Stimulated activated CD4-positive, alpha-beta T cell treated with anti-CD3 and anti-CD28 coated beads, Interleukin-12 subunit alpha, Interleukin-12 subunit beta, amount 100 ng/mL, for 4 hours (primary cell): Measurements from ENCODE around the gene NPIPA8.
"Not testable (repeated sequence)": the region's sequence is repeated elsewhere in the genome, so short reads cannot be mapped to it uniquely, and the experiment has no call there.

Experiments used
- DNase-seq: peaks from one replicate; pipeline ENCODE4 v3.0.0-alpha.2; 2020

The NPIPA8 gene

GRCh38 chr16:18336636-18337035 lies at the start of gene NPIPA8:
NPIPA8 (minus strand) TSS chr16:18336736; CDS start chr16:18332662, 4,074 bp downstream.
- DNase-seq: not testable (repeated sequence)

GRCh38 chr16:18385285-18385684 lies 48.7 kb upstream of the NPIPA8 start:
- DNase-seq: not testable (repeated sequence)

- not testable (repeated sequence) for DNase-seq
These were observed 48.3 kb upstream of the NPIPA8 start for GRCh38 chr16:18384869-18385268.

GRCh38 chr16:18384098-18384636 lies 47.6 kb upstream of the NPIPA8 start:
- not testable (repeated sequence) for DNase-seq

- DNase-seq: not testable (repeated sequence)
These were observed 46.2 kb upstream of the NPIPA8 start for GRCh38 chr16:18382696-18383095.

GRCh38 chr16:18347742-18348141 lies 11.2 kb upstream of the NPIPA8 start:
- not testable (repeated sequence) for DNase-seq

- DNase-seq: not testable (repeated sequence)
These were observed 10.5 kb upstream of the NPIPA8 start for GRCh38 chr16:18346993-18347392.

- not testable (repeated sequence) for DNase-seq
These were observed 8.1 kb upstream of the NPIPA8 start for GRCh38 chr16:18344634-18345033.

GRCh38 chr16:18341986-18342385 lies 5.5 kb upstream of the NPIPA8 start:
- not testable (repeated sequence) for DNase-seq

- DNase-seq: not testable (repeated sequence)
These were observed 5.0 kb upstream of the NPIPA8 start for GRCh38 chr16:18341417-18341960.

GRCh38 chr16:18339210-18339609 lies 2.7 kb upstream of the NPIPA8 start:
- DNase-seq: not testable (repeated sequence)

GRCh38 chr16:18311811-18312210 lies 24.7 kb downstream of the NPIPA8 start:
- not testable (repeated sequence) for DNase-seq

GRCh38 chr16:18309159-18309558 lies 27.4 kb downstream of the NPIPA8 start:
- DNase-seq: not testable (repeated sequence)

- not testable (repeated sequence) for DNase-seq
These were observed 29.3 kb downstream of the NPIPA8 start for GRCh38 chr16:18307241-18307640.

- DNase-seq: not testable (repeated sequence)
These were observed 30.5 kb downstream of the NPIPA8 start for GRCh38 chr16:18306066-18306465.

GRCh38 chr16:18303059-18303706 lies 33.4 kb downstream of the NPIPA8 start:
- DNase-seq: not testable (repeated sequence)

GRCh38 chr16:18297714-18298113 lies 38.8 kb downstream of the NPIPA8 start:
- not testable (repeated sequence) for DNase-seq

GRCh38 chr16:18296931-18297330 lies 39.6 kb downstream of the NPIPA8 start:
- DNase-seq: not testable (repeated sequence)

GRCh38 chr16:18294371-18294770 lies 42.2 kb downstream of the NPIPA8 start:
- not testable (repeated sequence) for DNase-seq

GRCh38 chr16:18293337-18293956 lies 43.1 kb downstream of the NPIPA8 start:
- DNase-seq: not testable (repeated sequence)

GRCh38 chr16:18290959-18291358 lies 45.6 kb downstream of the NPIPA8 start:
- not testable (repeated sequence) for DNase-seq

GRCh38 chr16:18286342-18286741 lies 50.2 kb downstream of the NPIPA8 start:
- DNase-seq: not testable (repeated sequence)

GRCh38 chr16:18280319-18280718 lies 56.2 kb downstream of the NPIPA8 start:
- not testable (repeated sequence) for DNase-seq

GRCh38 chr16:18276756-18277155 lies 59.8 kb downstream of the NPIPA8 start:
- DNase-seq: not testable (repeated sequence)
